ENCODE measurements around the gene UGT1A10.

The UGT1A10 gene

GRCh38 chr2:233656443-233656842, 20.2 kb downstream of the UGT1A10 start:
- DNase-seq, result no peak

DNA sequence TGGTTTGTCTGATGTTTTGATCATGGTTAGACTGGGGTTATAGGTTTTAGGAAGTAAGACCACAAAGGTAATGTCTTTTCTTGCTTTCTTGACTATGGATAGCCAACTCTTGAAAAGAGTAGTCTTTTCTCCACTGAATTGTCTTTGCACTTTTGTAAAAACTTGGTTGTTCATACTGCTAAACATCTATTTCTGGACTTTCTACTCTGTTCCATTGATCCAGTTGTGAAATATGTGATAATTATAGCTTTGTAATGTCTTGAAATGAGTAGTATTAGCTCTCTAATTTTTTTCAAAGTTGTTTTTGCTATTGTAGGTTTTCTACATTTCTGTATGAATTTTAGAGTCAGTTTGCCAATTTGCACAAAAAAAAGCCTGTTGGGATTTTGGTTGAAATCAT, 22.4 kb downstream of the UGT1A10 start:
- DNase-seq, result no peak

- no peak for DNase-seq
These were observed 27.7 kb downstream of the UGT1A10 start for GRCh38 chr2:233663911-233664310.

DNA sequence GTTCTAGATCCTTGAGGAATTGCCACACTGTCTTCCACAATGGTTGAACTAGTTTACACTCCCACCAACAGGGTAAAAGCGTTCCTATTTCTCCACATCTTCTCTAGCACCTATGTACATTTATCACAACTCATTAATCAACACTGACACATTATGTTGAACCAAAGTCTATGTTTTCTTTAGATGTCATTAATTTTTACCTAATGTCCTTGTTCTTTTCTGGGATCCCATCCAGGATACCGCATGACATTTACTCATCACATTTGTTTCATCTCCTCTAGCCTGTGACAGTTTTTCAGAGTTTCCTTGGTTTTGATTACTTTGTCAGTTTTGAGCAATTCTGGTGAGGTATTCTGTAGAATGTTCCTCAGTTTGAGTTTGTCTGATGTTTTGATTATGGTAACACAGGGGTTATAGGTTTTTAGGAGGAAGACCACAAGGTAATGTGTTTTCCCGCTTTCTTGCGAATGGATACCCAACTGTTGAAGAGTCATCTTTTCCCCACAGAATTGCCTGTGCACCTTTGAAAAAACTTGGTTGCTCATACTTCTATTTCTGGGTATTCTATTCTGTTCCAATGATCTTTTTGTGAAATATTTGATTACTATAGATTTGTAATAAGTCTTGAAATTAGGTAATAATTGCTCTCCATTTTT, 32.5 kb downstream of the UGT1A10 start:
- no peak for DNase-seq

- no peak for DNase-seq
These were observed 35.3 kb downstream of the UGT1A10 start, which contains the start of gene UGT1A9 for GRCh38 chr2:233671290-233672161. TSS of gene UGT1A9 (plus strand) at chr2:233671898. CDS start at chr2:233671935, 37 bp downstream.

GRCh38 chr2:233672886-233673285, 36.6 kb downstream of the UGT1A10 start:
- DNase-seq, result no peak

DNA sequence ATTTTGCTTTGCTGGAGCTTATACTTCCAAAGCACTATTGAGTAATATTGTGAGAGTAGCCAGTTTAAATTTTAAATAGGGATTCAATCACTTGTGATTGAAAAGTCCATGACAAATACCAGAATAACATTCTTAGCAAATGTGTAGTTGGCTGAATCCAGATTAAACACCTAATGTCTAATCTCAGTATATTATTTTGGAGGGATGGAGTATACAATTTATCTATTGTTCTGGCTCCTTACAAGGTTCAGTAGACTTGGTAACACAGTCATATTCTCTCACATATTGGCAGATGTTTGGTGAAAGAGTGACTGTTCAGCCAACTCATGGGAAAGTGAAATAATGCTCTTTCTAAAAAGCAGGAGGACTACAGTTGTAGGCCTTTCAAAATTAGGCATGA, 37.6 kb downstream of the UGT1A10 start:
- DNase-seq, result no peak

DNA sequence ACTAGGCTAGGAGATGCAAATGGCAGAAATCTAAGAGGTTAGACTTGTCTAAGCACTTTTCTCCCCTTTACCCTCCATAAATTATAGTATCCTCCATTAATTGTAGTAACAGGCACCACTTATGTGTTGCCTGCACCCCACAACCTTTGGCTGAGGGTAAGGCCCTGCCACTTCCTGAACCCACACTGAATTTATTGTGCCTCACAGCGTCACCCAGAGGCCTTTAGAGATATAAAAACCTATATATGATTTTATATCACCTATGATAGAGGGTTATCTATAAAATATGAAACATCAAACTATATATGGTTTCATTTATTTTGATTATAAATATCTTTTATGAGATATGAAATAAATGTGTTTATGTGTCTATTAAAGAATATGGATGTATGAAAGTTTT, 38.1 kb downstream of the UGT1A10 start:
- DNase-seq, result no peak

GRCh38 chr2:233674995-233675394, 38.7 kb downstream of the UGT1A10 start:
- DNase-seq, result no peak

- no peak for DNase-seq
These were observed 39.8 kb downstream of the UGT1A10 start for GRCh38 chr2:233676046-233676445.

DNA sequence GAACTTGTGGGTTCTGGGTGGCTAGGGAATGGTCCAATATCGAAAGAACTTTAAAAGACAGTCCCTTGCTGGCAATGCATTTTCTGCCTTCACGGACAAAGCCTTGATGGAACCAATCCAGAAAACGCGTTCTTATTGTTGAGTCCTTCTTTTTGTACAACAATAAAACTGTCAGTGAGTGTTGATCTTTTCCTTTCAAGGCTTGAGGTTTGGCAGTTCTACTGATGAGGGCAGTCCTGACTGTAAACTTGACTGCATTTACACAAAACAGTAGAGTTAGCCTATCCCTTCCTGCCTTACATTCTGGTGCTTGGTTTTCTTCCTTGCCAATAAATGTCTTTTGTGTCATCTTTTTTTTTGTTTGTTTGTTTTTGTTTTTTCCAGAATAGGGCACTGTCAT, 42.9 kb downstream of the UGT1A10 start:
- no peak for DNase-seq

DNA sequence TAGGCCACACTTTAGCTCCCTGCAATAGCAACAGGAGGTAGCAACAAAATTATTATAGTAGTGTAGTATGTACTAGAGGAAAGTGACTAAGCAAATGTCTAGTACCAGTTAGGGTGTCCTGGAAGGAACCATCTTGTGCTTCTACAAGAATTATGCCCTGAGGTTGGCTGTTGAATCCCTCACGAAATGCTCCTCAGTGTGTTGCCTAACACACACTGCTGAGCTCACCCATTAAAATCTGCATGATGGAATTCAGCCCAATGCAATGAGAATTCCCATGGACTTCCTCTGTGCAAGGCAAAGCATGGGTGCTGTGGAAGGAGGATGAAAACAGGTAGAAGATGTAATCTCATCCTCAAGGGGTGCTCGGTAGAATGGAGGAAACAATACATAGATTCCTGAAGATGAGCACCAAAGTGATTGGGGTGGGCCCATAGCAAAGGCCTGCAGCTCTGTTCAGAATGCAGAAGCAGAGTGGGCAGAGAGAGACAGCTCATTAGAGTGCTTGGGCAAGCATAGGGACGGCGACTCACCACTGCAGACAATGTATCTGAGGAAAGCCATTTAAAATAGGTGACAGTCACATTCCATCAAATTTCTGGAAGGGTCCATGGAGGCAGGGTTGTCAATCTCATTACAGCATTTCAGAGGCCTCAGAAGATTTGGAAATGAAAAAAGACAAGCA, 44.3 kb downstream of the UGT1A10 start:
- DNase-seq, result no peak

DNA sequence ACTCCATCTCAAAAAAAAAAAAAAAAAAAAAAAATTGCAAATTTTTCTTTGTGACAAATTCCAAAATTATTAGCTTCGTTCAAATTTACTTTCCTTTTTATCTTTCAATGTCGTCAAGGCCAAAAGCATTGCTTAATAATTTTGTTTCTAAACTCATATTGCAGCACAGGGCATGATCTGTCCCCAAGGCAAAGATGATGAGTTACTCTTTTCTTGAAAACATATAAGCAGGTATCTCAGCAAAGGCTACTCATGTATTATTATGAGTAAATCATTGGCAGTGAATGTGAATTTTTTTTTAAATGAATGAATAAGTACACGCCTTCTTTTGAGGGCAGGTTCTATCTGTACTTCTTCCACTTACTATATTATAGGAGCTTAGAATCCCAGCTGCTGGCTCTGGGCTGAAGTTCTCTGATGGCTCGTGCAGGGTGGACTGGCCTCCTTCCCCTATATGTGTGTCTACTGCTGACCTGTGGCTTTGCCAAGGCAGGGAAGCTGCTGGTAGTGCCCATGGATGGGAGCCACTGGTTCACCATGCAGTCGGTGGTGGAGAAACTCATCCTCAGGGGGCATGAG, 45.4 kb downstream of the UGT1A10 start, which contains the start of gene UGT1A7:
Gene UGT1A7 (plus strand): TSS at position 381 of the 579 bp plus-strand sequence. CDS start 37 bp downstream, at position 418.
- DNase-seq, result no peak

GRCh38 chr2:233684640-233685039, 48.4 kb downstream of the UGT1A10 start:
- no peak for DNase-seq

- no peak for DNase-seq
These were observed 50.7 kb downstream of the UGT1A10 start for GRCh38 chr2:233686928-233687327.

GRCh38 chr2:233688341-233688740, 52.1 kb downstream of the UGT1A10 start:
- no peak for DNase-seq

- DNase-seq, result no peak
These were observed 52.8 kb downstream of the UGT1A10 start for GRCh38 chr2:233689031-233689430.

- DNase-seq, result no peak
These were observed 53.3 kb downstream of the UGT1A10 start for GRCh38 chr2:233689501-233689900.

- DNase-seq, result no peak
These were observed 54.2 kb downstream of the UGT1A10 start for GRCh38 chr2:233690444-233690843.

GRCh38 chr2:233691443-233692433, 55.5 kb downstream of the UGT1A10 start:
- no peak for DNase-seq

DNA sequence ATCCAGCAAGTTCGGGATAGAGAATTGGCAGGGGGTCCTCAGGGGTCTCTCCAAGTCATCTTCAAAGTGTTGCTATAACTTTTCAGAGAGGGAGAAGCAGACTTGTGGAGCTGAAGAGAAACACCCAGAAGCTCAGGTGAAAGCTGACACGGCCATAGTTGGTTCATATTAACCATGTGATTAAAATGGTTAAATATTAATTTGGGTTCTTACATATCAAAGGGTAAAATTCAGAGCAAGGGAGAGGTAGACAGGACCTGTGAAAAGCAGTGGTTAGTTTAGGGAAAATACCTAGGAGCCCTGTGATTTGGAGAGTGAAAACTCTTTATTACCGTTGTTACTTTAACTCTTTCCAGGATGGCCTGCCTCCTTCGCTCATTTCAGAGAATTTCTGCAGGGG, 56.4 kb downstream of the UGT1A10 start, which contains the start of gene UGT1A6:
Gene UGT1A6 (plus strand): TSS at position 243 of the 400 bp plus-strand sequence. CDS start 115 bp downstream, at position 358.
- DNase-seq, result no peak

GRCh38 chr2:233693963-233694362, 57.7 kb downstream of the UGT1A10 start:
- no peak for DNase-seq
